ENCODE measurements around the gene SLC31A1. TPM values are rescaled to one million over a fixed set of nuclear protein-coding genes. Genes with fewer than 3 reads are reported as not detected.

SLC31A1 gene
- 12.1 and 13.2 TPM in 2 replicates for total RNA-seq

GRCh38 chr9:113221003-113221799 lies at the start of gene SLC31A1, which contains the start of gene FKBP15:
Gene SLC31A1 (plus strand): TSS chr9:113221544. CDS start chr9:113256149, 34,605 bp downstream.
Gene FKBP15 (minus strand): TSS chr9:113221277. CDS start chr9:113221243, 34 bp downstream.

GRCh38 chr9:113275157-113276131 lies 54.1 kb downstream of the SLC31A1 start, which contains the start of the genes CDC26 and PRPF4:
Gene CDC26 (minus strand): TSS chr9:113275572. CDS start chr9:113272507, 3,065 bp downstream.
Gene PRPF4 (plus strand): TSS chr9:113275658. CDS start chr9:113275744, 86 bp downstream.

GRCh38 chr9:113302792-113303418 lies 81.6 kb downstream of the SLC31A1 start, which contains the start of gene RNF183:
Gene RNF183 (minus strand): TSS chr9:113303376. CDS start chr9:113298184, 5,192 bp downstream.

Other genes with a start within 250 kb of the SLC31A1 start
- gene ZNF883, start 209.4 kb upstream of the SLC31A1 start, total RNA-seq = 2.4 and 6.3 TPM in 2 replicates
- gene ZFP37, start 164.8 kb upstream of the SLC31A1 start, total RNA-seq = 0.98 and 1.0 TPM in 2 replicates
- 4.4 and 8.9 TPM in 2 replicates for gene SLC31A2, start 70.5 kb upstream of the SLC31A1 start, total RNA-seq
- 12.4 and 13.1 TPM in 2 replicates for gene FKBP15, start 267 bp upstream of the SLC31A1 start, total RNA-seq
- 12.8 and 14.3 TPM in 2 replicates for gene CDC26, start 54.0 kb downstream of the SLC31A1 start, total RNA-seq
- gene PRPF4, start 54.1 kb downstream of the SLC31A1 start, total RNA-seq = 12.9 and 25.6 TPM in 2 replicates
- gene RNF183, start 81.8 kb downstream of the SLC31A1 start, total RNA-seq = 0.38 TPM in 1 of 2 replicates, not detected in the other
- gene WDR31, start 118.7 kb downstream of the SLC31A1 start, total RNA-seq = 0.16 and 1.8 TPM in 2 replicates
- gene BSPRY, start 128.0 kb downstream of the SLC31A1 start, total RNA-seq = 0.13 and 0.65 TPM in 2 replicates
- gene HDHD3, start 155.4 kb downstream of the SLC31A1 start, total RNA-seq = 13.5 and 16.5 TPM in 2 replicates
- gene ALAD, start 179.7 kb downstream of the SLC31A1 start, total RNA-seq = 6.8 and 13.9 TPM in 2 replicates
- 20.5 and 59.6 TPM in 2 replicates for gene POLE3, start 189.1 kb downstream of the SLC31A1 start, total RNA-seq
- 0.65 and 0.89 TPM in 2 replicates for gene C9orf43, start 189.2 kb downstream of the SLC31A1 start, total RNA-seq
- 64.4 and 107 TPM in 2 replicates for gene RGS3, start 242.2 kb downstream of the SLC31A1 start, total RNA-seq